ENCODE results near the gene GLT8D1.
"Not testable (repeated sequence)": the region's sequence is repeated elsewhere in the genome, so short reads cannot be mapped to it uniquely, and the experiment has no call there.

The GLT8D1 gene

DNA sequence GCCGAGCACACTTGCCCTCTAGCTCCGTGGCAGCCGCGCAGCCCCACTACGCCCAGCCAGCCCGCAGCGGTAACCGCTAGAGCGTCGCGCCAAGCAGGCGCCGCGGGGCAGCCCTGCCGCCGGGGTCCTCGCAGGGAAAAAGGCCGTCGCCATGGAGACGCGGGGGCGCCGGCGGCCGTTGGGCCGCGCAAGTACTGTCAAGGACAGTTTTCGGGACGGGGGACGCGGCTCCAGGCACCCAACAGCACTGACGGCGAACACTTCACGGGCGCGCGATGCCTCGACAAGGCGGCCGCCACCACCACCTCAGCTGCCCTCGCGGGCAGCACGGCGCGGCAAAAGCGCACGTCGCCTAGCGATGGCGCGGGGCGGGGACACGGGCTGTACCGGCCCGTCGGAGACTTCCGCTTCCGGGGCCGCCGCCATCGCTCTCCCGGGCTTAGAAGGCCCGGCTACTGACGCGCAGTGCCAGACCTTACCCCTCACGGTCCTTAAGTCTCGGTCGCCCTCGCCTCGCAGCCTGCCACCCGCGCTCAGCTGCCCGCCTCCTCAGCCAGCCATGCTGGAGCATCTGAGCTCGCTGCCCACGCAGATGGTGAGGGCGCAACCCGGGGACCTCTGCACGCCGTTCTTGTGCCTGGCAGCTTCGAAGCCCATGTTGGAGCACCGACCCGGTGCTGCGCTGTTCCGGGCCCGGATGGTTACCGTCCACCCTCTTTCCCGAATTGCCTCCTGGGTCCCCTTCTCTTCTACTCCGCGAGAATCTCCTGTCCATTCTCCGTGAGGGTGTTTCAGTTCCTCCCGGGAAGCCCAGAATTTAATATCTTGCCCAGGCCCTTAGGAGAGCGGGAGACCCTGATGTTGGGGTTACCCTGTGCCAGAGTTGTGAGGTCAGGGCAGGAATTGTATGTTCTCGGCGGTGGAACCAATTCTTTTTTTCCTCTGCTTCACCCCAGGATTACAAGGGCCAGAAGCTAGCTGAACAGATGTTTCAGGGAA is at the start of gene GLT8D1, which contains the start of gene SPCS1:
GLT8D1 (minus strand) TSS at position 104 of the 999 bp plus-strand sequence. CDS start 5,331 bp downstream, outside the sequence.
SPCS1 (plus strand) TSS at position 419 of the 999 bp plus-strand sequence; CDS start at position 560, 141 bp downstream.
- DNase-seq (ENCODE audit: low read depth), result peak; percentile 72

GRCh38 chr3:52754373-52754772 is 48.8 kb upstream of the GLT8D1 start:
- DNase-seq (ENCODE audit: low read depth), result no peak

- DNase-seq (ENCODE audit: low read depth), result no peak
These were observed 46.6 kb upstream of the GLT8D1 start for GRCh38 chr3:52752045-52752660.

DNA sequence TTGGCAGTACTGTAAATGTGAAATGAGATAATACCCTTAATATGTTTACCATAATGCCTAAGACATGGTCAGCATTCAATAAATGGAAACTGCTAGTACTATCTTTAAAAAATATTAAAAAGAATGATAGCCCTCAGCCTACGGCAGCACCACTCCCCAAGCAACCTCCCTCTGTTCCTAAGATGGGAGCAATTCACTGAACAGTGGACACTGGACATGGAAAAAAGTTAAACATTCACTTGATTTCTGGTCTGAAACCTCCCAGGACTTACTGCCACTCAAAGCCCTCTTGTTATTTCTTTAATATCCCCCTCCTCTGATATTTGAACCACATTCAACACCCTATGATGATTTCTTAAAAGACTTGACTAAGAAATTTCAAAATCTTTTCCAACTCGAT is 38.1 kb upstream of the GLT8D1 start:
- no peak for DNase-seq (ENCODE audit: low read depth)

DNA sequence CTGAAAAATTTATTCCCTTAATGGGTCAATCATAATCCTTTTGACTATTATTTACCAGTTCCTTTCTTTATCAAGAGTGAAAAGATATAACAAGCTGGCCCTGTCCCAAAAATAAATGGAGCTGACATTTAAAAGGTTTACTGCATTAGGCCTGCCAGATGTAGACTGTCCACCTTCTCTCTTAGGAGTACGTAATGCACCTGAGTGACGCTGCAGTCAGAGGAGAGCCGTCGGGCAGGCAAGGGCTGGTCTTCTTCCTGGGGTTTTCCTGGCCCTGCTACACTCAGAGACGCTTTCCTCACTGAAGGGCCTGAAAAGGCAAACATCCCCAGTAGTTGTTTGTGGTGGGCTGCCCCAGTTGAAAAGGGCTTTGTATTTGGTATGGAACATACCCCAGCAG is 37.6 kb upstream of the GLT8D1 start:
- no peak for DNase-seq (ENCODE audit: low read depth)

DNA sequence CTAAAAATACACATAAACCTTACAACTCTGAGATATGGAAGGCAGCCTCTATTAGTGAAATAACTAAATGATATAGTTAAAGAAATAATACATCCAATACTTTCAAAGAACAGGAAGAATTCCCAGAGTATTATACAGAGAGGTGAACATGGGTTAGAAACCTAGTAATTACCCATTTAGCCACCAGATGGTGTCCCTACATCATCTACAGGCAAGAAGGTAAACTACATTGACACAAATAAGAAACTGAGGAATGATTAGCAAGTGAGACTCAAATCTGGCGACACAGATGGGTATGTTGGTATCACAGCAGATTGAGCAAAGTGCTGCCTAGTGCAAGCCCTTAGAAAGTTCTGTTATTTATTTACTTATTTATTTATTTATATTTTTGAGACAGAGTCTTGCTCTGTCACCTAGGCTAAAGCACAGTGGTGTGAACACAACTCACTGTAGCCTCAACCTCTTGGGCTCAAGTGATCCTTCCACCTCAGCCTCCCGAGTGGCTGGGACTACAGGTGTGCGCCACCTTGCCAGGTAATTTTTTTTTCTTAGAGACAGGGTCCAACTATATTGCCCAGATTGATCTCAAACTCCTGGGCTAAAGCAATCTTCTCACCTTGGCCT is 36.9 kb upstream of the GLT8D1 start:
- peak; percentile 16 for DNase-seq (ENCODE audit: low read depth)

DNA sequence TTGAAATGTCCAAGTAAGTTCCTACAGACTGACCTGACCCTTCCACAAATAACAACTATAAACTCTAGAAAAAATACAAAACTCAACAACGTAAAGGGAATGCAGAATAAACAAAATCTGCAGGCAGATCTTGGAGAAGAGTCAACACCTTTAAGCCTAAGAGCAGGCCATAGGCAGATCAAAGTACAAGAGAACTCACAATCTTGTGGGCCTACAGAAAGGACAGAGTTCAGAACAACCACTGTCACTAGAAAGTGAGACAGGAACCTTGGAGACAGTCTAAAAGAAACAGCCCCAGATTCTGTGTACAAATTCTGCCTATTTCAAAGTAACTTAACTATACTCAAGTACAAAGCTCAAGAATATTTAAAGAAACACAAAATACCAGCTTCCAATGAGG is 34.1 kb upstream of the GLT8D1 start:
- no peak for DNase-seq (ENCODE audit: low read depth)

GRCh38 chr3:52733256-52733891 is 27.8 kb upstream of the GLT8D1 start:
- no peak for DNase-seq (ENCODE audit: low read depth)

- DNase-seq (ENCODE audit: low read depth), result no peak
These were observed 26.0 kb upstream of the GLT8D1 start for GRCh38 chr3:52731590-52731989.

DNA sequence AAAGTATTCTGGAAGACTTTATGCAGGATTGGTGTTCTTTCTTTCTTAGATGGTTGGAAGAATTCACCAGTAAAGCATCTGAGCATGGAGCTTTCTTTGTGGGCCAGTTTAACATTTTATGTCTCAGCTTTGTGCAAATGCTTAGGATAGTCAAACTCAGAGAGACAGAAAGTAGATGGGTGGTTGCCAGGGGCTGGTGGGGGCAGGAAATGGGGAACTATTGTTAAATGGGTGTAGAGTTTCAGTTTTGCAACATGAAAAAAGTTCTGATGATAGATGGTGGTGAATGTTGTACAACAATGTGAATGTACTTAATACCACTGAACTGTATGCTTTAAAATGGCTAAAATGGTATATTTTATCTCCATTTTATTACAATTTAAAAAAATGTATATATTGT is 25.1 kb upstream of the GLT8D1 start:
- no peak for DNase-seq (ENCODE audit: low read depth)

DNA sequence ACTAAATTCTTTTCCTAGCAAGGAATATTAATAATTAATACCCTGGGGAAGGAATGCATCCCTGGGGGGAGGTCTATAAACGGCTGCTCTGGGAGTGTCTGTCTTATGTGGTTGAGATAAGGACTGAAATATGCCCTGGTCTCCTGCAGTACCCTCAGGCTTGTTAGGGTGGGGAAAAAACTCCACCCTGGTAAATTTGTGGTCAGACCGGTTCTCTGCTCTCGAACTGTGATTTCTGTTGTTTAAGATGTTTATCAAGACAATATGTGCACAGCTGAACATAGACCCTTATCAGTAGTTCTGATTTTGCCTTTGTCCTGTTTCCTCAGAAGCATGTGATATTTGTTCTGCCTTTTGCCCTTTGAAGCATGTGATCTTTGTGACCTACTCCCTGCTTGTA is 23.2 kb upstream of the GLT8D1 start:
- DNase-seq (ENCODE audit: low read depth), result not testable (repeated sequence)

GRCh38 chr3:52724511-52724910 is 18.9 kb upstream of the GLT8D1 start:
- DNase-seq (ENCODE audit: low read depth), result no peak

GRCh38 chr3:52723935-52724334 is 18.3 kb upstream of the GLT8D1 start:
- DNase-seq (ENCODE audit: low read depth), result no peak

DNA sequence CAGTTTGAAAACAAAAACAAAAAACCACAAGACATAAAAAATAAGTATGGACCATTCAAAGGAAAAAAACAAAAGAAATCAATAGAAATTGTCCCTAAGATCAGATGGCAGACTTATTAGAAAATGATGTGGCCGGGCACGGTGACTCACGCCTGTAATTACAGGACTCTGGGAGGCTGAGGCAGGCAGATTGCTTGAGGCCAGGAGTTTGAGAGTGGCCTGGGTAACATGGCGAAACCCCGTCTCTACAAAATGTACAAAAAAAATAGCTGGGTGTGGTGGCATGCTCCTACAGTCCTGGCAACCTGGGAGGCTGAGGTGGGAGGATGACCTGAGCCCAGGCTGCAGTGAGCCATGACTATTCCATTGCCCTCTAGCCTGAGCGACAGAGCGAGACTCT is 16.9 kb upstream of the GLT8D1 start:
- no peak for DNase-seq (ENCODE audit: low read depth)

DNA sequence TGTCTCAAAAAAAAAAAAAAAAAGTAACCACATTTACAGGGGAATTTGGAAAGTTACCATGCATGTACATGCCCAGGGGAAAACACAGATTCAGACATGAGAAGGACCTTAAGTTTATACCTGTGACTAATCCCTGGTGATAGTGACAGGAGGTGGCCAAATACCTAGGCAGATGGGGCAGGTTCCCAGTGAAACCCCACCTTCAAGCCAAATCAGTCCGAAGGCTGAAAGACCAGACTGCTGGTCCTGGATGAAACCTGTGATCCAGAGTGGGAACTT is 16.1 kb upstream of the GLT8D1 start:
- no peak for DNase-seq (ENCODE audit: low read depth)

DNA sequence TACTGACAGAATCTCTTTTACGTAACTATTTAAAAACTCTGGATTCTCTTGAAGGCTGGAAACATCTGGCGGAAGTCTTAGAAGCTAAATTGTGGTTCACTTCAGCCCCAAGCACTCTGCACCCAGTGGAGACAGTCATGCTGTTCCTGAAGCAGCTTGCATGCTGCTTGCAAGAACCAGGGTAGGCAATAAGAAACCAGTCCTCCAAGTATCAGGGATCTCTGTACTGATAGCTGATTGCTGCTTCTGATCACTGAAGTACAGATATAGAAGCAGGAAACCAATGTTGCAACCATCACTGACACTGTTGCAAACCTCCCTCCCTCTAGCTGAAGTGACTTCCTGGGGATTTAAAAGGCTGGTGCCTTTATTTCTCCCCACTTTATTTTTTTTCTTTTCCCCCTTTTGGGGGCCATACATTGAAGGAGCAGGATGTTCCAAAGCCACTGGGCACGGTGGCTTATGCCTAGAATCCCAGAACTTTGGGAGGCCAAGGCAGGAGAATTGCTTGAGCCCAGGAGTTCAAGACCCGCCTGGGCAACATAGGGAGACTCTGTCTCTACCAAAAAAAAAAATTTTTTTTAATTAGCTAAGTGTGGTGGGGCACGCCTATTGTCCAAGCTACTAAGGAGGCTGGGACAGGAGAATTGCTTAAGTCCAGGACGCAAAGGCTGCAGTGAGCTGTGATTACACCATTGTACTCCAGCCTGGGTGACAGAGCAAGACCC is 15.6 kb upstream of the GLT8D1 start:
- DNase-seq (ENCODE audit: low read depth), result no peak

- no peak for DNase-seq (ENCODE audit: low read depth)
These were observed 14.0 kb upstream of the GLT8D1 start for GRCh38 chr3:52719618-52720017.

DNA sequence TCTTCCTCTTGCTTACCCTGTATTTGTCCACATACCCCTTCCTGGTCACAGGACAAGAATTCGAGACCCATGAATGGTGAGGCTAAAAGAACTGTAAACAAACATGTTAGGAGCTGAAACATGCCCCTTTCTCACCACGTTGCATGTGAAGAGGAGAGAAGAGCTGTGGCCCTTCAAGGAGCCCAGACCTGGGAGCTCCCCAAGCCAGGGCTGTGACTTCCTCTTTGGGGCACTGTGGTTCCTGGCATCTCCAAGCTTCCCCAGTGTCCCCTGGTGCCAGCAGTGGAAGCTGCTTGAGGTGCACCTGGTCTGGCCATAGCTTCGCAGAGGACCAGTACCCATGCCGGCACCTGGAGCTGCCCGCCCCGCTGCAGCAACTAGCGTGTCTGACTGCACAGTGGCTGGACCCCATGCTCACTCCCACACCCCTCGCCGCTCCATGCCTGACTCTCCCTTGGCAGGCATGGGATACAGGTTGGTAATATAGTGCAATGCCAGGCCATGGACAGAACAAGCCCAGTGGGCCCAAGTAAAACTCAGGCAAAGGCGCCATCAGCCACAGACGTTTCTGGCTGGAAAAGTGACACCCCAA is 10.2 kb upstream of the GLT8D1 start:
- DNase-seq (ENCODE audit: low read depth), result no peak

DNA sequence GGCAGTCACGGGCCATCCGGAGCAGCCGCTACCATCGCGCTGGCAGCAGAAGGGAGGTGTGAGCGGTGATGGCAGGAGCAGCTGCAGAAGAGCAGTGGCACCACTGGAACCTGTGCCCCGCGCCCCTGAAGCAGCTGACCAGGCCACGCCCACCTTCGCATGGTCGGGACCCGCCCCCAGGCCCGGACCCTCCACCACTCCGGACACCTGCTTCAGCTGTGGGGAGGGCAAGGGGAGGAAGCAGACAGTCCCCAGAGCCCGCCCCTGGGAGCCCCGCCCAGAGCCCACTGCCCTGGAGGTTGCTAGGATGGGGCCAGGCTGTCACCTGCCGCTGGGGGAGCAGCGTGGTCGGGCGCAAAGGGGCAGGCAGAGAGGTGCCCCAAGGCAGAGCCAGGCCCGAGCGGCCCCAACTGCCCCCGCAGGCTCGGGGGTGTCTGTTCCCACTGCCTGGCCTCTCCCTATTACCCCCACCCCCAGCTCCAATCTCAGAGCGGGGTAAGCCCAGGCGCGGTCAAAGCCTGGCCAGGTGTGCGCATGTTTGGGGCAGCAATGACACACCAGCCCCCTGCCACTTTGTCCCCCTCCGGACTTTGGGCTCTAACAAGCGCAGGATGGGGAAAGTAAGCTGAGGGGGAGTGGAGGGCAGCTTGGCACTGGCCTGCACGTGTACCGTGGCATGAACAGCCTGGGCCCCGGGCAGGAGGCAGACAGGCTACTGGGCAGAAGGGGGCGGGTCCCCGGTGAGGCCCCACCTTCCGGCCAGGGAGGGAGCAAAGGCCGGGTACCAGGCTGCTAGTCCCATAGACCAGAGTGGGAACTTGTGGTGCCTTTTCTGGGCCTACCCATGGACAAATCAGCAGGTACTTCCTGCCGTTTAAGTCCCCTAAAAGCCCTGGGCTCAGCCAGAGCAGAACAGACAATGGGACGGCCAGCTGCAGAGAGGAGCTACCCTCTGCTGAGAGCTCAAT is 9.0 kb upstream of the GLT8D1 start:
- DNase-seq (ENCODE audit: low read depth), result no peak
